ENCODE data around the gene SLC25A46.

Gene SLC25A46

DNA sequence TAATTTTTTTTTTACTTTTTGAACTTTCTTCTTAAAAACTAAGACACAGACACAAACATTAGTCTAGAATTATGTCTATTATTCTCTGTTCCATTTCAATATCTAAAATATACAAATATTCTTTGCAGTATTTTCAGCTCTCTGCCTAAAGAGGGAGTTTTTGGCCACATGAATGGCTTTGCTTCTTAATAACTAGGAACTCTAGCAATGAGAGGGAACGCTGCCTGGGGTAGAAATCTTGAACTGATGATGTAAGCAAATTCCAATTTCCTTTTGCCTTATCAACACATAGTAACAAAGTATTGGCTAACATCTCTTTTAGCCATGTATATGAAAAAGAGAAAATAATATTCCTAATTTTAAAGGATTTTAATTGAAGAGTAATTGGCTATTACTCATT lies 51.9 kb downstream of the SLC25A46 start:
- no peak overlapping the region for H3K4me3 ChIP-seq (ENCODE audit: insufficient read depth, low read depth, low read length, poor library complexity, severe bottlenecking)
- no peak overlapping the region for H3K27ac ChIP-seq (ENCODE audit: insufficient read depth, low read length, poor library complexity, severe bottlenecking)
- no peaks in the 10 kb centered on the region for H3K4me1 ChIP-seq (ENCODE audit: control insufficient read depth, insufficient read depth, low read length, poor library complexity, severe bottlenecking)
- H3K36me3 ChIP-seq (ENCODE audit: control insufficient read depth, insufficient read depth, low read length), result no peaks in the 10 kb centered on the region
- DNase-seq, result no peak
- H3K27me3 ChIP-seq (replicated peaks; ENCODE audit: control insufficient read depth, insufficient read depth, low read length, poor library complexity, severe bottlenecking), result no peaks in the 10 kb centered on the region
- no peaks in the 10 kb centered on the region for H3K9me3 ChIP-seq (ENCODE audit: control insufficient read depth, low read length)

DNA sequence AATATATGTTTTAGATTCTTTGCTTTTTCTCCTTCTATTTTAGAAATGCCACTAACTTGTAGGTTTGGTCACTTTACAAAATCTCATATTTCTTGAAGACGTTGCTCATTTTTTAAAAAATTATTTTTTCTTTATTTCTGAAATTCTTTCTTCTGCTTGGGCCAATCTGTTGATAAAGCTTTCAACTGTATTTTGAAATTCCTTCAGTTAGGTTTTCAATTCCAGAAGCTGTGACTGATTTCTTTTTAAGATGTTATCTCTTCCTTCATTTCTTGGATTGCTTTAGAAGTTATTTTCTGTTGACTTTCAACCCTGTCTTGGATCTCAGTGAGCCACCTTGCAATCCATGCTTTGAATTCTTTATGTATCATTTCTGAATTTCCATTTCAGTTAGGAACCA lies 64.2 kb downstream of the SLC25A46 start:
- Histone ChIP-seq H3K27me3 (replicated peaks; ENCODE audit: control insufficient read depth, insufficient read depth, low read length, poor library complexity, severe bottlenecking) (no peaks in the 10 kb centered on the region), H3K4me3 (ENCODE audit: insufficient read depth, low read depth, low read length, poor library complexity, severe bottlenecking) (no peak overlapping the region), H3K9me3 (ENCODE audit: control insufficient read depth, low read length) (peaks cover 3% of the 10 kb centered on the region), H3K36me3 (ENCODE audit: control insufficient read depth, insufficient read depth, low read length) (no peaks in the 10 kb centered on the region), H3K4me1 (ENCODE audit: control insufficient read depth, insufficient read depth, low read length, poor library complexity, severe bottlenecking) (no peaks in the 10 kb centered on the region), H3K27ac (ENCODE audit: insufficient read depth, low read length, poor library complexity, severe bottlenecking) (no peak overlapping the region)
- DNase-seq, result no peak

DNA sequence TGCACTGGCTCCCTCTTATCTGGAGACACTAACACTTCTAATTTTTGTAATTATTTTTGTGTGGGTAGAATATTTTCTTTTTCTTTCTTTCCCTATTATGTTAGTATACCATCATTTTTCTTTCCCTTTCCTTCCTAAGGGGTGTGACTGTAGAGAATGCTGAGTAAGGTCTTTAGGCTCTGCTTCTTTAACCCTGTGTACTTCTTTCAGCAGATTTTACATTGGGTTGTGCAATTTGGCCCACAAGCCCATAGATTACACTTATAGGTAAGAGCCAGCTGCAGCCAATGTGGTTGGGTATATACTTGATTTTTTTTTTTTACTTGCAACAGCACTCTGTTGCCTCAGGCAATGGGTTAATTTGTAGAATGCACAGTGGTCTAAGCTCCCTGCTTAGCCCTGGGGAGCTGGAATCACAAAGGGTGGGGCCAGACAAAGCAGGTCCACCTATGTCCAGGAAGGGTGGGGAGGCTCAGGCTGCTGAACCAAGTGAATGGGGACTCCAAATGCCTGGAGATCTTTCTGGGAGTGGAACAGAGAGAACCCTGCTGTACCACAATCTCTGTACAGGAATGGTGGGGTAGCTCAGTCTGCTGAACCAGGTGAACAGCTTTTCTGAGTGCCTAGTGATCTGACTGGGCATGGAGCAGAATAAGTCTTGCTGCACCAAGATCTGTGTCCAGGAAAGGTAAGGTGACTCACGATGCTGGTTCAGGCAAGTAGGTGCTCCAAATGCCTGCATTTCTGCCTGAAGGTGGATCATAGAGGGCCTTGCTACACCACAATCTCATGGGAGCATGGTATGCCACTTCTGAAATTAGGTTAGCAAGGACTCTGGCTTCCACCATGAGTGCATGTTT lies 64.9 kb downstream of the SLC25A46 start:
- Histone ChIP-seq H3K9me3 (ENCODE audit: control insufficient read depth, low read length) (peaks cover 3% of the 10 kb centered on the region), H3K4me3 (ENCODE audit: insufficient read depth, low read depth, low read length, poor library complexity, severe bottlenecking) (no peak overlapping the region), H3K27ac (ENCODE audit: insufficient read depth, low read length, poor library complexity, severe bottlenecking) (no peak overlapping the region)

DNA sequence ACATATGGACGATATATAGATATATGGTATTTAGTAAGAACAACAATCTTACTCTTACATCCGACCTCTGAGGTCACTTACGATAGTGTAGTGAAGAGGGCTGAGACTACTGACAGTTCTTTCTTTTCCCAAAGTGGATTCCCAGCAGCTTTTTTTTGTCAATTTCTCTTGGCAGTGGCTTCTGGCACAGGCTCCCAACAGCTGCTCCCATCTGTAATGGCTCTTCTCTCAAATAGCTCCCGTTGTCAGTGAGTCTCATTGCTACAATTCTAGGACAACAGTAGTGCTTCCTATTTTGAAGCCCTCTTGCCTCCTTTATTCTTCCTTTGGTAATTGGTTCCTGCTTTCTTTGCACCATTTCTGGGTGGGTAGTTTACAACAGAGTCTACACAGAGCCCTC lies 68.4 kb downstream of the SLC25A46 start:
- H3K9me3 ChIP-seq (ENCODE audit: control insufficient read depth, low read length), result peaks cover 3% of the 10 kb centered on the region
- H3K27me3 ChIP-seq (replicated peaks; ENCODE audit: control insufficient read depth, insufficient read depth, low read length, poor library complexity, severe bottlenecking), result no peaks in the 10 kb centered on the region
- no peak overlapping the region for H3K4me3 ChIP-seq (ENCODE audit: insufficient read depth, low read depth, low read length, poor library complexity, severe bottlenecking)
- no peaks in the 10 kb centered on the region for H3K36me3 ChIP-seq (ENCODE audit: control insufficient read depth, insufficient read depth, low read length)
- DNase-seq, result no peak
- no peaks in the 10 kb centered on the region for H3K4me1 ChIP-seq (ENCODE audit: control insufficient read depth, insufficient read depth, low read length, poor library complexity, severe bottlenecking)
- H3K27ac ChIP-seq (ENCODE audit: insufficient read depth, low read length, poor library complexity, severe bottlenecking), result no peak overlapping the region

More for the DNA sequence above, 64.9 kb downstream of the SLC25A46 start:
- Histone ChIP-seq H3K36me3 (ENCODE audit: control insufficient read depth, insufficient read depth, low read length) (no peaks in the 10 kb centered on the region), H3K27me3 (replicated peaks; ENCODE audit: control insufficient read depth, insufficient read depth, low read length, poor library complexity, severe bottlenecking) (no peaks in the 10 kb centered on the region), H3K4me1 (ENCODE audit: control insufficient read depth, insufficient read depth, low read length, poor library complexity, severe bottlenecking) (no peaks in the 10 kb centered on the region)
- no peak for DNase-seq

DNA sequence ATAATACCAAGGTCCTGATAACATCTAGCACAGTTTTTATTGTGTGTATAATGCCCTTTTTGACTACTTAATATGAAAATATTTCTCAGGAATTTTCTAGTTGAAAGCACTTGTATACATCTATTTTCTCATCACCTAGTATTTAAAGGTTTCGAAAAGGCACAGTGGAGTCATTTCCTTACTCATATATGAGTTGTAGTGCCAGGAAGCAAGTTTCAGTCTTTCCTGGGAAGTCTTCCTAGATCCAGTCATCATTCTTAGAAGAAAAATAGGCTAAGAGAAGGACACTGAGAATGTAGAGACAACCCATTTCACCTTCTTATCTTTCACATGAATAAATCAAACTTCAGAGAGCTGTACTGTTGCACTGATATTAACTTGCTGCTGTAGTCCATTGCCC lies 70.2 kb downstream of the SLC25A46 start:
- Histone ChIP-seq H3K4me1 (ENCODE audit: control insufficient read depth, insufficient read depth, low read length, poor library complexity, severe bottlenecking) (no peaks in the 10 kb centered on the region), H3K27me3 (replicated peaks; ENCODE audit: control insufficient read depth, insufficient read depth, low read length, poor library complexity, severe bottlenecking) (no peaks in the 10 kb centered on the region), H3K4me3 (ENCODE audit: insufficient read depth, low read depth, low read length, poor library complexity, severe bottlenecking) (no peak overlapping the region), H3K27ac (ENCODE audit: insufficient read depth, low read length, poor library complexity, severe bottlenecking) (no peak overlapping the region), H3K9me3 (ENCODE audit: control insufficient read depth, low read length) (no peaks in the 10 kb centered on the region), H3K36me3 (ENCODE audit: control insufficient read depth, insufficient read depth, low read length) (no peaks in the 10 kb centered on the region)
- no peak for DNase-seq
